ENCODE results near the gene CLEC10A.
"Not testable (repeated sequence)": the region's sequence is repeated elsewhere in the genome, so short reads cannot be mapped to it uniquely, and the experiment has no call there.

GRCh38 chr17:7088442-7088841 lies 8.4 kb upstream of the CLEC10A start:
- not testable (repeated sequence) for TF ChIP-seq CTCF (conservative IDR thresholded peaks at IDR 0.05; ENCODE audit: low read length); EZH2phosphoT487 (IDR thresholded peaks at IDR 0.05; ENCODE audit: borderline replicate concordance, low read depth, low read length)

Measured in OCI-LY7 (cell line).